ENCODE data around the gene DENND2A.
"Not testable (repeated sequence)": the region's sequence is repeated elsewhere in the genome, so short reads cannot be mapped to it uniquely, and the experiment has no call there.

The DENND2A gene

GRCh38 chr7:140661124-140661523, 20.5 kb upstream of the DENND2A start:
- TF ChIP-seq ZNF274 (IDR thresholded peaks at IDR 0.05; ENCODE audit: low read depth, low read length): no peak
- H3K4me3 ChIP-seq (ENCODE audit: low read length): no peak overlapping the region

GRCh38 chr7:140659856-140660255, 19.2 kb upstream of the DENND2A start:
- no peak overlapping the region for H3K4me3 ChIP-seq (ENCODE audit: low read length)
- no peak for TF ChIP-seq ZNF274 (IDR thresholded peaks at IDR 0.05; ENCODE audit: low read depth, low read length)

GRCh38 chr7:140657891-140658290, 17.3 kb upstream of the DENND2A start:
- H3K4me3 ChIP-seq (ENCODE audit: low read length): no peak overlapping the region
- no peak for TF ChIP-seq ZNF274 (IDR thresholded peaks at IDR 0.05; ENCODE audit: low read depth, low read length)

- no peak for TF ChIP-seq ZNF274 (IDR thresholded peaks at IDR 0.05; ENCODE audit: low read depth, low read length)
- H3K4me3 ChIP-seq (ENCODE audit: low read length): peak overlapping the region; percentile 11; the same call in 1 of the 2 replicates
Measured at GRCh38 chr7:140656548-140657515, 16.2 kb upstream of the DENND2A start.

- TF ChIP-seq ZNF274 (IDR thresholded peaks at IDR 0.05; ENCODE audit: low read depth, low read length): no peak
- H3K4me3 ChIP-seq (ENCODE audit: low read length): no peak overlapping the region
Measured at GRCh38 chr7:140655511-140656408, 15.1 kb upstream of the DENND2A start.

GRCh38 chr7:140654661-140655060, 14.0 kb upstream of the DENND2A start:
- TF ChIP-seq ZNF274 (IDR thresholded peaks at IDR 0.05; ENCODE audit: low read depth, low read length): no peak
- H3K4me3 ChIP-seq (ENCODE audit: low read length): no peak overlapping the region

GRCh38 chr7:140654109-140654387, 13.4 kb upstream of the DENND2A start:
- TF ChIP-seq ZNF274 (IDR thresholded peaks at IDR 0.05; ENCODE audit: low read depth, low read length): no peak
- no peak overlapping the region for H3K4me3 ChIP-seq (ENCODE audit: low read length)

GRCh38 chr7:140653319-140654108, 12.9 kb upstream of the DENND2A start:
- TF ChIP-seq ZNF274 (IDR thresholded peaks at IDR 0.05; ENCODE audit: low read depth, low read length): no peak
- no peak overlapping the region for H3K4me3 ChIP-seq (ENCODE audit: low read length)

GRCh38 chr7:140650367-140650766, 9.8 kb upstream of the DENND2A start:
- no peak overlapping the region for H3K4me3 ChIP-seq (ENCODE audit: low read length)
- TF ChIP-seq ZNF274 (IDR thresholded peaks at IDR 0.05; ENCODE audit: low read depth, low read length): no peak

- no peak for TF ChIP-seq ZNF274 (IDR thresholded peaks at IDR 0.05; ENCODE audit: low read depth, low read length)
- H3K4me3 ChIP-seq (ENCODE audit: low read length): no peak overlapping the region
Measured at GRCh38 chr7:140649556-140650205, 9.1 kb upstream of the DENND2A start.

- no peak for TF ChIP-seq ZNF274 (IDR thresholded peaks at IDR 0.05; ENCODE audit: low read depth, low read length)
- H3K4me3 ChIP-seq (ENCODE audit: low read length): no peak overlapping the region
Measured at GRCh38 chr7:140646931-140647647, 6.5 kb upstream of the DENND2A start.

- no peak overlapping the region for H3K4me3 ChIP-seq (ENCODE audit: low read length)
- no peak for TF ChIP-seq ZNF274 (IDR thresholded peaks at IDR 0.05; ENCODE audit: low read depth, low read length)
Measured at GRCh38 chr7:140645166-140645900, 4.7 kb upstream of the DENND2A start.

- not testable (repeated sequence) for H3K4me3 ChIP-seq (ENCODE audit: low read length)
Measured at GRCh38 chr7:140644761-140645160, 4.1 kb upstream of the DENND2A start.

Data from GM08714 (cell line).